Progenitor cell of endocrine pancreas (in vitro differentiated cells): ENCODE data around the gene SURF2. TPM values are rescaled to one million over a fixed set of nuclear protein-coding genes. Genes with fewer than 3 reads are reported as not detected.

Experiments used
- DNase-seq: peaks from one replicate; pipeline ENCODE4 v3.0.0; 2021; ENCODE audit warnings: low spot score; ENCODE audit not compliant: unreplicated experiment
- H3K27ac Mint-ChIP-seq: 2 replicates; pipeline ENCODE4 v1.8.0; 2021; ENCODE audit warnings: mild to moderate bottlenecking, moderate library complexity, mixed read lengths
- H3K27me3 Mint-ChIP-seq: 2 replicates; pipeline ENCODE4 v1.8.0; 2021; ENCODE audit warnings: mixed read lengths
- H3K36me3 Mint-ChIP-seq: 2 replicates; pipeline ENCODE4 v1.8.0; 2022; ENCODE audit warnings: mixed read lengths; ENCODE audit not compliant: insufficient read depth
- H3K4me1 Mint-ChIP-seq: 2 replicates; pipeline ENCODE4 v1.8.0; 2021; ENCODE audit warnings: low read depth, mixed read lengths
- H3K4me3 Mint-ChIP-seq: 2 replicates; pipeline ENCODE4 v1.8.0; 2021; ENCODE audit warnings: low read depth, mild to moderate bottlenecking, moderate library complexity, mixed read lengths
- H3K9me3 Mint-ChIP-seq: 2 replicates; pipeline ENCODE4 v1.8.0; 2021; ENCODE audit warnings: low read depth, mixed read lengths
- total RNA-seq: library from RNA; stranded (reverse); gene quantifications from 2 replicates; pipeline ENCODE4 v1.2.1, GENCODE V29; 2021
- TF ChIP-seq, protein P1 (sequence below): fragments of 200-600 bp; sonication (generic); IDR thresholded peaks from one replicate; pipeline ENCODE4 v1.5.0; 2021; ENCODE audit warnings: antibody characterized with exemption, mild to moderate bottlenecking; ENCODE audit not compliant: unreplicated experiment

SURF2 gene
- total RNA-seq, 1 donor from 2014 or later: 19.8 TPM

DNA sequence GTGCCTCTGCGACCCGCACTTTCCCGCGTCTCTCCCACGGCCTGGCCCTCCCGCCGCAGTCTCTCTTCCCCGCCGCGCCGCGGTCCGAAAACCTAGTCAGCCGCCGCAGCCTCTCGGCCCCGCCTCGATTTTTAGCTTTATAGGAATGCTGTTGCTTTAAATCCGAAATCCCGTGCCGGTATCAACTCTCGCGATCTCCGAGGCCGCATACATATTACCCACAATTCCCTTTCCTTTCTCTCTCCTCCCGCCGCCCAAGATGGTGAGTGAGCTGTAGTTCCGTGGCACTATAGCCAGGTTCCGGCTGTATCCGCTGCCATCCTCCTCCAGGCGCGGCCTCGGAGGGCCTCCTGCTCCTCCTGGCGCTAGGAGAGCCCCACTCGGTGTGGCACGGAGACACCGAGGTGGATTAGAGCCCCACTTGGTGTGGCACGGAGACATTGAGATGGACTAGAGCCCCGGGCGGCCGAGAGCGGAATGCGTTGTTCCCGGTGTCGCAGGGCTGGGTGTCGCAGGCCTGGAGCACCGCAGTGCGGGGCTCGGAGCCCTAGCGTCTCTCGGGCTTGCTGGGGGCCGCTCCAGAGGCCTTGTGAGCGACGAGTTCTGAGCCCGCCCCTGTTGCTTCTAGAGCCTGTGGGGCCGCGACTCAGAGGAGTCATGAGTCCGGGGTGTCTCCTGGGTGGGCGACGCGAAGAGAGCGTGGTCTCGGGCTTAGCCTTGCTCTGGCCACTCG is 8.2 kb upstream of the SURF2 start, which contains the start of the genes MED22 and RPL7A:
MED22 (minus strand) TSS at position 147 of the 733 bp plus-strand sequence. CDS start 1,469 bp downstream, outside the sequence.
RPL7A (plus strand) TSS at position 234 of the 733 bp plus-strand sequence; CDS start at position 260, 26 bp downstream.
- Mint-ChIP-seq H3K36me3 (peaks cover 27% of the 10 kb centered on the region), H3K27ac (peak within 1 kb of the TSS; percentile 100), H3K27me3 (no peaks in the 10 kb centered on the region), H3K4me3 (peak within 1 kb of the TSS; percentile 100), H3K4me1 (peaks cover 24% of the 10 kb centered on the region), H3K9me3 (no peaks in the 10 kb centered on the region)
- DNase-seq: peak; percentile 76
- TF ChIP-seq, protein P1, sequence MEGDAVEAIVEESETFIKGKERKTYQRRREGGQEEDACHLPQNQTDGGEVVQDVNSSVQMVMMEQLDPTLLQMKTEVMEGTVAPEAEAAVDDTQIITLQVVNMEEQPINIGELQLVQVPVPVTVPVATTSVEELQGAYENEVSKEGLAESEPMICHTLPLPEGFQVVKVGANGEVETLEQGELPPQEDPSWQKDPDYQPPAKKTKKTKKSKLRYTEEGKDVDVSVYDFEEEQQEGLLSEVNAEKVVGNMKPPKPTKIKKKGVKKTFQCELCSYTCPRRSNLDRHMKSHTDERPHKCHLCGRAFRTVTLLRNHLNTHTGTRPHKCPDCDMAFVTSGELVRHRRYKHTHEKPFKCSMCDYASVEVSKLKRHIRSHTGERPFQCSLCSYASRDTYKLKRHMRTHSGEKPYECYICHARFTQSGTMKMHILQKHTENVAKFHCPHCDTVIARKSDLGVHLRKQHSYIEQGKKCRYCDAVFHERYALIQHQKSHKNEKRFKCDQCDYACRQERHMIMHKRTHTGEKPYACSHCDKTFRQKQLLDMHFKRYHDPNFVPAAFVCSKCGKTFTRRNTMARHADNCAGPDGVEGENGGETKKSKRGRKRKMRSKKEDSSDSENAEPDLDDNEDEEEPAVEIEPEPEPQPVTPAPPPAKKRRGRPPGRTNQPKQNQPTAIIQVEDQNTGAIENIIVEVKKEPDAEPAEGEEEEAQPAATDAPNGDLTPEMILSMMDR: peak; percentile 25

DNA sequence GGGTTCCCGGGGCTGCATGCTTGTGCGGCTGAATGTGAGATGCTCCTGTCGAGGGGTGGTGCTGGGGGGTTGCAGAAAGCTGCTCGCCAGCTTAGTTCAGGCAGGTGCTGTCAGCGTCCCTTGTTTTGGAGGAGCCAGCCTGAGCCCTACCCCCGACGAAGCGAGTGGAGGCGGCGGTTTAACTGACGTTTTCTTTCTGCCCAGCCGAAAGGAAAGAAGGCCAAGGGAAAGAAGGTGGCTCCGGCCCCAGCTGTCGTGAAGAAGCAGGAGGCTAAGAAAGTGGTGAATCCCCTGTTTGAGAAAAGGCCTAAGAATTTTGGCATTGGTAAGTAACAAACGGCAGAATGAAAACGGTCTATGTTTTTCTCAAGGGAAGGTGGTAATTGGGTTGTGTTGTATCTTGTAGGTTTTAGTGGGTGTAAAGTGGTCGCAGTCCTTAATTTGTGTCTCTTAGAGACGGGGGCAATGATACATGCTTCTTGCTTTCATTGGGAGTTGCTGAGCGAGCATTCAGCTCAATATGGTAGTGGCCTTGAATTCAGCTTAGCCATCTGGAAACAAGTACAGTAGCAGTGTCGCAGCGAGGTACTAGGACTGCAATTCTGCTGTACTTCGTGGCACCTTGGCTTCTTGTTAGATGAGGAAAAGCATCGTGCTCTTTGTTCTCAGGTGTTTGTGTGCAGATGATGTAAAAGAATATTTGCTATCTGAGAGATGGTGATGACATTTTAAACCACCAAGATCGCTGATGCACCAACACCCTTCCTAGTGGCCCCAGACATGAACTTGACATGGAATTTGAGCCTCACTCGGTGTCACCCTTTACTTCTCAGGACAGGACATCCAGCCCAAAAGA is 7.4 kb upstream of the SURF2 start:
- H3K4me3 Mint-ChIP-seq: peak overlapping the region; percentile 100
- H3K27me3 Mint-ChIP-seq: no peaks in the 10 kb centered on the region
- DNase-seq: no peak
- peaks cover 27% of the 10 kb centered on the region for H3K36me3 Mint-ChIP-seq
- H3K9me3 Mint-ChIP-seq: no peaks in the 10 kb centered on the region
- H3K27ac Mint-ChIP-seq: peak overlapping the region; percentile 100
- H3K4me1 Mint-ChIP-seq: peaks cover 24% of the 10 kb centered on the region
- TF ChIP-seq, protein P1: no peak

DNA sequence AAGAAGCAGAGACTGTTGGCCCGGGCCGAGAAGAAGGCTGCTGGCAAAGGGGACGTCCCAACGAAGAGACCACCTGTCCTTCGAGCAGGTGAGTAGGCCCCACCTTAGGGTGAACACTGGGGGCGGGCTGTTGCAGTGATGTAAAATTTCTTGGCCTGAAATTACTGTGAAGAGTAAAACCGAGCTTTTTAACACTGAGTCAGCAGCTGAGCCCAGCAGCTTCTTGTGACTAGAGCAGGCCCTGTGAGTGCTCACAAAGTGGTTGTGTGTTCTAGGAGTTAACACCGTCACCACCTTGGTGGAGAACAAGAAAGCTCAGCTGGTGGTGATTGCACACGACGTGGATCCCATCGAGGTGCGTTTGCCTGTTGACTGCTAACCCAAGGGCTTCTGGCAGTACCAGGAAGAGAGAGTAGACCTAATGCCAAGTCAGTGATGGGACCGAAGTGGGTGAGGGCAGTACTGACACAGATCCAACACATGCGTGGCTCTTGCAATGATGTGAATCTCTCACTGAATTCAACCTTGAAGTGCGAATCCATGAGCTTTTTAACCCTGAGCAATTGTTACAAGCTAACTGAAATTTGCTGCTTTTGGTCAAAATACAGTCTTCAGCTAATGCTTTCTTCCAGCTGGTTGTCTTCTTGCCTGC is 6.3 kb upstream of the SURF2 start:
- Mint-ChIP-seq H3K9me3 (no peaks in the 10 kb centered on the region), H3K4me1 (peaks cover 24% of the 10 kb centered on the region), H3K27me3 (no peaks in the 10 kb centered on the region), H3K27ac (peak overlapping the region; percentile 100), H3K4me3 (peak overlapping the region; percentile 100), H3K36me3 (peaks cover 27% of the 10 kb centered on the region)
- DNase-seq: no peak
- TF ChIP-seq, protein P1: no peak

GRCh38 chr9:133351526-133351907 is 4.8 kb upstream of the SURF2 start:
- TF ChIP-seq, protein P1: no peak
- DNase-seq: no peak
- Mint-ChIP-seq H3K9me3 (no peaks in the 10 kb centered on the region), H3K4me1 (peaks cover 21% of the 10 kb centered on the region), H3K36me3 (peaks cover 27% of the 10 kb centered on the region), H3K27me3 (no peaks in the 10 kb centered on the region), H3K4me3 (no peak overlapping the region), H3K27ac (no peak overlapping the region)
